CD14-positive monocyte (primary cell): ENCODE results near the gene NR2C2AP. TPM values are rescaled to one million over a fixed set of nuclear protein-coding genes. Genes with fewer than 3 reads are reported as not detected.
A peak's percentile ranks its signal among the peaks of the same experiment; 100 is the strongest.

Experiments used
- DNase-seq, 3 donors: peaks; one replicate each; pipeline ENCODE4 v3.0.0-alpha.2; 2011 to 2022
- H2AFZ ChIP-seq: 2 replicates; pipeline ENCODE4 v1.6.0; 2012; ENCODE audit warnings: mild to moderate bottlenecking, low read depth, low read length, inconsistent platforms; ENCODE audit not compliant: insufficient read depth, poor library complexity, severe bottlenecking
- H3K27ac ChIP-seq, 2 donors: 1 replicate in 1 of 2; 2 replicates in 1 of 2; pipeline ENCODE4 v1.5.1; 2012 to 2013; ENCODE audit warnings: low read length in 2 of 2, control low read depth in 1 of 2, inconsistent platforms in 1 of 2, low read depth in 1 of 2, mild to moderate bottlenecking in 1 of 2
- H3K27me3 ChIP-seq, 2 donors: one replicate each; pipeline versions ENCODE4 v1.6.0 to v1.6.1; 2011 to 2013; ENCODE audit warnings: low read length in 2 of 2; ENCODE audit not compliant: control insufficient read depth in 2 of 2, insufficient read depth in 2 of 2
- H3K36me3 ChIP-seq, 2 donors: replicated peaks in 1 of 2; 1 replicate in 1 of 2; 2 replicates in 1 of 2; pipeline versions ENCODE4 v1.5.1 to v1.6.1; 2012 to 2013; ENCODE audit warnings: low read length in 2 of 2, control low read depth in 1 of 2, inconsistent platforms in 1 of 2, mild to moderate bottlenecking in 1 of 2; ENCODE audit not compliant: insufficient read depth in 2 of 2, control insufficient read depth in 1 of 2
- H3K4me1 ChIP-seq, 2 donors: 1 replicate in 1 of 2; 2 replicates in 1 of 2; pipeline versions ENCODE4 v1.5.1 to v1.6.1; 2012 to 2013; ENCODE audit warnings: low read length in 2 of 2, control low read depth in 1 of 2, inconsistent platforms in 1 of 2, mild to moderate bottlenecking in 1 of 2, moderate library complexity in 1 of 2; ENCODE audit not compliant: insufficient read depth in 2 of 2, control insufficient read depth in 1 of 2
- H3K4me2 ChIP-seq: replicated peaks from 2 replicates; pipeline ENCODE3; 2012; ENCODE audit warnings: low read length, moderate library complexity, mild to moderate bottlenecking; ENCODE audit not compliant: poor library complexity, severe bottlenecking; ENCODE audit errors: extremely low read depth
- H3K4me3 ChIP-seq, 3 experiments: fragments of 200-600 bp in 1 of 3; sonication (generic) in 1 of 3; replicated peaks in 1 of 3; 1 replicate in 2 of 3; 2 replicates in 1 of 3; pipeline ENCODE4 v1.5.1; 2011 to 2013; ENCODE audit warnings: low read length in 3 of 3, mild to moderate bottlenecking in 3 of 3, control low read depth in 2 of 3, low read depth in 2 of 3, inconsistent platforms in 1 of 3, moderate library complexity in 1 of 3
- H3K79me2 ChIP-seq: 2 replicates; pipeline ENCODE4 v1.6.0; 2012; ENCODE audit warnings: mild to moderate bottlenecking, control low read depth, inconsistent platforms, low read length, moderate library complexity; ENCODE audit not compliant: insufficient read depth
- H3K9ac ChIP-seq: 2 replicates; pipeline ENCODE4 v1.6.0; 2017; ENCODE audit warnings: low read length, mild to moderate bottlenecking; ENCODE audit not compliant: insufficient read depth, poor library complexity, severe bottlenecking
- H3K9me3 ChIP-seq, 2 donors: replicated peaks in 1 of 2; 1 replicate in 1 of 2; 2 replicates in 1 of 2; pipeline versions ENCODE4 v1.5.1 to v1.6.1; 2012 to 2013; ENCODE audit warnings: low read length in 2 of 2, control low read depth in 1 of 2; ENCODE audit not compliant: control insufficient read depth in 1 of 2, insufficient read depth in 1 of 2
- H4K20me1 ChIP-seq: 2 replicates; pipeline ENCODE4 v1.6.0; 2012; ENCODE audit warnings: mild to moderate bottlenecking, low read length, control low read depth, moderate library complexity; ENCODE audit not compliant: insufficient read depth
- H3K27ac Mint-ChIP-seq, 7 donors: one replicate each; pipeline ENCODE4 v1.8.0; 2020; ENCODE audit warnings: mild to moderate bottlenecking in 7 of 7, mixed read lengths in 7 of 7, moderate library complexity in 6 of 7, inconsistent platforms in 2 of 7
- H3K27me3 Mint-ChIP-seq, 3 donors: one replicate each; pipeline ENCODE4 v1.8.0; 2021 to 2022; ENCODE audit warnings: low read depth in 3 of 3, mild to moderate bottlenecking in 3 of 3, mixed read lengths in 3 of 3, moderate library complexity in 3 of 3, inconsistent platforms in 1 of 3
- H3K36me3 Mint-ChIP-seq, 2 donors: one replicate each; pipeline ENCODE4 v1.8.0; 2020; ENCODE audit warnings: mixed read lengths in 2 of 2, inconsistent platforms in 1 of 2, mild to moderate bottlenecking in 1 of 2
- H3K4me1 Mint-ChIP-seq: one replicate; pipeline ENCODE4 v1.8.0; 2020; ENCODE audit warnings: mild to moderate bottlenecking, mixed read lengths
- H3K4me3 Mint-ChIP-seq, 2 donors: one replicate each; pipeline ENCODE4 v1.8.0; 2020; ENCODE audit warnings: mild to moderate bottlenecking in 2 of 2, mixed read lengths in 2 of 2, moderate library complexity in 1 of 2
- H3K9me3 Mint-ChIP-seq, 7 donors: one replicate each; pipeline ENCODE4 v1.8.0; 2020 to 2022; ENCODE audit warnings: mixed read lengths in 7 of 7, mild to moderate bottlenecking in 6 of 7, moderate library complexity in 6 of 7, inconsistent platforms in 2 of 7
- WGBS: methylation state at CpG from one replicate; pipeline ENCODE4 v1.1.5; 2013; ENCODE audit warnings: missing lambda C conversion rate; ENCODE audit not compliant: insufficient coverage; 5-methylcytosine and 5-hydroxymethylcytosine counted together
- intact Hi-C, 2 donors: fragments of 100-400 bp; cut with micrococcal nuclease; formaldehyde crosslinking; loops; one replicate each; pipeline versions ENCODE4 v1.15.0 to v1.15.1; 2023
- polyA plus RNA-seq, 3 donors: library from polyadenylated mRNA; depleted of rRNA in 1 of 3; unstranded in 2 of 3; stranded (reverse) in 1 of 3; fragments of 300-500 nt in 2 of 3; fragments of >200 nt in 1 of 3; fragmentation: Illumina TruSeq in 2 of 3; gene quantifications; 1 replicate in 2 of 3; 2 replicates in 1 of 3; pipeline ENCODE4 v1.2.3, GENCODE V29; 2012 to 2021
- TF ChIP-seq, protein P1 (sequence below): fragments of 200-600 bp; IDR thresholded peaks from one replicate; pipeline ENCODE4 v1.8.0; 2022; ENCODE audit warnings: antibody characterized with exemption, mild to moderate bottlenecking

NR2C2AP gene
- polyA plus RNA-seq, 3 donors, result 6.4 to 7.8 (median 6.4) TPM

DNA sequence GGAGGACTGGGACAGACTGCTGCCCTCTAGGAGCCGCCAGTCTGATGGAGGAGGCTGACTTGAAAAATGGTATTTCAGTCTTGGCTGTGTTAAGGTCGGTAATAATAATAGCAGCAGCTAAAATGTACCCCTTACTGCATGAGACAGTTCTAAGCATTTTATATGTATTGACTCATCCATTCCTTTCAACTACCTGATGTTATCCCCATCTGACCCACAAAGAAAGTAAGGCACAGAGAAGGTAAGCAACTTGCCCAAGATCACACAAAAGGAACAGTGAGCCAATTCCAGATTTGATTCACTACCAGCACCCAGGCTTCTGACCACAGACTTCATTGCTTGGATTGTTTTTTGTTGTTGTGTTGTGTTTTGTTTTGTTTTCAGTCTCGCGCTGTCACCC lies 12.6 kb upstream of the NR2C2AP start:
- peaks cover 2 to 4% of the 10 kb centered on the region in 2 donors for H3K9me3 ChIP-seq
- Mint-ChIP-seq H3K27me3 (peaks cover 45 to 61% (median 49%) of the 10 kb centered on the region in 3 donors), H3K9me3 (peaks cover 0 to 10% (median 5%) of the 10 kb centered on the region in 7 donors), H3K4me3 (no peak overlapping the region), H3K27ac (no peak overlapping the region), H3K36me3 (no peaks in the 10 kb centered on the region), H3K4me1 (no peaks in the 10 kb centered on the region)
- no peak overlapping the region for H3K4me2 ChIP-seq
- H3K9ac ChIP-seq, result no peak overlapping the region
- TF ChIP-seq, protein P1, sequence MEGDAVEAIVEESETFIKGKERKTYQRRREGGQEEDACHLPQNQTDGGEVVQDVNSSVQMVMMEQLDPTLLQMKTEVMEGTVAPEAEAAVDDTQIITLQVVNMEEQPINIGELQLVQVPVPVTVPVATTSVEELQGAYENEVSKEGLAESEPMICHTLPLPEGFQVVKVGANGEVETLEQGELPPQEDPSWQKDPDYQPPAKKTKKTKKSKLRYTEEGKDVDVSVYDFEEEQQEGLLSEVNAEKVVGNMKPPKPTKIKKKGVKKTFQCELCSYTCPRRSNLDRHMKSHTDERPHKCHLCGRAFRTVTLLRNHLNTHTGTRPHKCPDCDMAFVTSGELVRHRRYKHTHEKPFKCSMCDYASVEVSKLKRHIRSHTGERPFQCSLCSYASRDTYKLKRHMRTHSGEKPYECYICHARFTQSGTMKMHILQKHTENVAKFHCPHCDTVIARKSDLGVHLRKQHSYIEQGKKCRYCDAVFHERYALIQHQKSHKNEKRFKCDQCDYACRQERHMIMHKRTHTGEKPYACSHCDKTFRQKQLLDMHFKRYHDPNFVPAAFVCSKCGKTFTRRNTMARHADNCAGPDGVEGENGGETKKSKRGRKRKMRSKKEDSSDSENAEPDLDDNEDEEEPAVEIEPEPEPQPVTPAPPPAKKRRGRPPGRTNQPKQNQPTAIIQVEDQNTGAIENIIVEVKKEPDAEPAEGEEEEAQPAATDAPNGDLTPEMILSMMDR, result no peak
- no peak overlapping the region for H3K27ac ChIP-seq
- H3K27me3 ChIP-seq, result peaks cover 5 to 36% of the 10 kb centered on the region in 2 donors
- H3K4me3 ChIP-seq, result no peak overlapping the region
- no CpG with 5 or more reads among the region's 4 CpGs for WGBS
- no peaks in the 10 kb centered on the region for H3K79me2 ChIP-seq
- no peaks in the 10 kb centered on the region for H3K36me3 ChIP-seq
- H3K4me1 ChIP-seq, result no peaks in the 10 kb centered on the region
- no peak overlapping the region for H2AFZ ChIP-seq
- no peak for DNase-seq
- H4K20me1 ChIP-seq, result no peaks in the 10 kb centered on the region
- intact Hi-C loops, result no loop called here

DNA sequence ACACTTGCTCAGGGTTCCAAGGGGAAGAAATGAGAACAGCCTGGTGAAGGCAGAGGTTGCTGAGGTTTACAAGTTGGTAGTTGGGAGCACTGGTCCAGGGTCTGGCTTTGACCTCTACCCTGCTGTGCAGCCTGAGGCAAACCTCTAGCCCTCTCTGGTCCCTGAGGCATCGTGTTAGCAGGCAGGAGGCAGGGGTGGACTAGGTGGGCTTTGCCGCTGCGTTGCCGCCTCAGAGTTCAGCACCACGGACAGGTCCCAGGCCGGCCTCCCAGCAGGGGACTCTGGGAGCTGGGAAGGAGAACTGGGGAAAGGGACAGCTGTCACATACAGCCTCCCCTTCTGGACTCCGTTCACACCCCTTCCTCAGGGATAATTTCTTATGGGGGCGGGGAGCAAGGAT lies 11.7 kb upstream of the NR2C2AP start:
- H3K27me3 Mint-ChIP-seq, result peaks cover 46 to 68% (median 55%) of the 10 kb centered on the region in 3 donors
- intact Hi-C loops, result no loop called here
- 0% methylated on average over 4 of the region's 8 CpGs for WGBS

More for the DNA sequence above, 11.7 kb upstream of the NR2C2AP start:
- no peaks in the 10 kb centered on the region for H4K20me1 ChIP-seq
- H3K4me3 Mint-ChIP-seq, result peak overlapping the region in 1 of 2 donors; percentile 61
- H3K27me3 ChIP-seq, result peaks cover 5 to 36% of the 10 kb centered on the region in 2 donors
- H2AFZ ChIP-seq, result no peak overlapping the region
- no peak overlapping the region for H3K4me2 ChIP-seq
- H3K4me1 Mint-ChIP-seq, result no peaks in the 10 kb centered on the region
- peak overlapping the region in 1 of 7 donors; percentile 55 for H3K27ac Mint-ChIP-seq
- no peak overlapping the region for H3K9ac ChIP-seq
- no peaks in the 10 kb centered on the region for H3K36me3 Mint-ChIP-seq
- DNase-seq, result no peak
- H3K4me3 ChIP-seq, result no peak overlapping the region
- H3K27ac ChIP-seq, result no peak overlapping the region
- H3K36me3 ChIP-seq, result no peaks in the 10 kb centered on the region
- H3K9me3 ChIP-seq, result peaks cover 2 to 4% of the 10 kb centered on the region in 2 donors
- peaks cover 0 to 10% (median 5%) of the 10 kb centered on the region in 7 donors for H3K9me3 Mint-ChIP-seq
- no peaks in the 10 kb centered on the region for H3K4me1 ChIP-seq
- no peaks in the 10 kb centered on the region for H3K79me2 ChIP-seq
- TF ChIP-seq, protein P1, result no peak
